Cardiac fibroblast (primary cell): Measurements from ENCODE around the gene NTN1.

ENCODE experiments used
- DNase-seq, 2 donors: peaks; one replicate each; pipeline versions ENCODE4 v3.0.0 to v3.0.0-alpha.2; 2010; ENCODE audit warnings: low read depth in 2 of 2
- H3K4me3 ChIP-seq, 2 donors: replicated peaks in 1 of 2; 1 replicate in 1 of 2; 2 replicates in 1 of 2; pipeline ENCODE4 v1.5.1; 2011; ENCODE audit warnings: low read depth in 2 of 2, low read length in 2 of 2, mild to moderate bottlenecking in 2 of 2, moderate library complexity in 1 of 2
- TF ChIP-seq, protein P1 (sequence below): IDR thresholded peaks from one replicate; pipeline ENCODE4 v1.5.1; 2011; ENCODE audit warnings: low read depth, mild to moderate bottlenecking, low read length, inconsistent platforms

The NTN1 gene

GRCh38 chr17:9229160-9229825 lies 208.0 kb downstream of the NTN1 start:
- no peak overlapping the region for H3K4me3 ChIP-seq
- no peak for DNase-seq

GRCh38 chr17:9229826-9230201 lies 208.5 kb downstream of the NTN1 start:
- no peak for DNase-seq
- H3K4me3 ChIP-seq: no peak overlapping the region
- TF ChIP-seq, protein P1, sequence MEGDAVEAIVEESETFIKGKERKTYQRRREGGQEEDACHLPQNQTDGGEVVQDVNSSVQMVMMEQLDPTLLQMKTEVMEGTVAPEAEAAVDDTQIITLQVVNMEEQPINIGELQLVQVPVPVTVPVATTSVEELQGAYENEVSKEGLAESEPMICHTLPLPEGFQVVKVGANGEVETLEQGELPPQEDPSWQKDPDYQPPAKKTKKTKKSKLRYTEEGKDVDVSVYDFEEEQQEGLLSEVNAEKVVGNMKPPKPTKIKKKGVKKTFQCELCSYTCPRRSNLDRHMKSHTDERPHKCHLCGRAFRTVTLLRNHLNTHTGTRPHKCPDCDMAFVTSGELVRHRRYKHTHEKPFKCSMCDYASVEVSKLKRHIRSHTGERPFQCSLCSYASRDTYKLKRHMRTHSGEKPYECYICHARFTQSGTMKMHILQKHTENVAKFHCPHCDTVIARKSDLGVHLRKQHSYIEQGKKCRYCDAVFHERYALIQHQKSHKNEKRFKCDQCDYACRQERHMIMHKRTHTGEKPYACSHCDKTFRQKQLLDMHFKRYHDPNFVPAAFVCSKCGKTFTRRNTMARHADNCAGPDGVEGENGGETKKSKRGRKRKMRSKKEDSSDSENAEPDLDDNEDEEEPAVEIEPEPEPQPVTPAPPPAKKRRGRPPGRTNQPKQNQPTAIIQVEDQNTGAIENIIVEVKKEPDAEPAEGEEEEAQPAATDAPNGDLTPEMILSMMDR: no peak

More at GRCh38 chr17:9229160-9229825, 208.0 kb downstream of the NTN1 start:
- TF ChIP-seq, protein P1: no peak

- TF ChIP-seq, protein P1: no peak
- no peak overlapping the region for H3K4me3 ChIP-seq
- DNase-seq: peak in 1 of 2 donors; percentile 23
Measured at GRCh38 chr17:9230346-9230745, 209.0 kb downstream of the NTN1 start.

DNA sequence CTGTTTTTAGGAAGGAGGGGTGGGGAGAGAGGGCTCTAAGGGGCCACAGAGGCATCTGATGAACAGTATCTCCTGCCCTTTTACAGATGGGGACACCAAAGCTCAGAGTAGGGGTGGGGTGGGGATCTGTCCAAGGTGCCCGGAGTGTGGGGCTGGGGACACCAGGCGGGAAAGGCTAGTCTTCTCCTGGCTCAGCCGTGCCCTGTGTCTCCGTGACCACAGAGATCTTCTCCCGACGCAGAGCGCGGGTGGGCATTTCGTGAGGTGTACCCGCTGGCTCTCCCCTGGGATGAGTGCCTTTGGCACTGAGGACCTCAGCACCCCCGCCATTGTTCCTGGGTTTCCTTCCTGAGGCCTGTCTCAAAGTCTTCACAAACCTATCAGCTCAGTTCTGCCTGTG lies 209.6 kb downstream of the NTN1 start:
- TF ChIP-seq, protein P1: no peak
- no peak overlapping the region for H3K4me3 ChIP-seq
- DNase-seq: no peak

- no peak for DNase-seq
- TF ChIP-seq, protein P1: no peak
- H3K4me3 ChIP-seq: no peak overlapping the region
Measured at GRCh38 chr17:9231449-9232154, 210.3 kb downstream of the NTN1 start.

- no peak overlapping the region for H3K4me3 ChIP-seq
- TF ChIP-seq, protein P1: no peak
- no peak for DNase-seq
Measured at GRCh38 chr17:9232155-9232475, 210.8 kb downstream of the NTN1 start.
